Thoracic aorta (tissue), 2 donors: ENCODE data around the gene CLCF1. TPM values are rescaled to one million over a fixed set of nuclear protein-coding genes. Genes with fewer than 3 reads are reported as not detected.

ENCODE experiments used
- ATAC-seq: fragments of 150-250 bp; one replicate; pipeline ENCODE4 v1.8.0; 2017; ENCODE audit warnings: low read depth; ENCODE audit not compliant: insufficient number of reproducible peaks, low FRiP score
- DNase-seq: peaks from one replicate; pipeline ENCODE4 v3.0.0-alpha.2; 2020; ENCODE audit warnings: low spot score
- H3K27ac ChIP-seq, 2 donors: fragments of 200-600 bp; sonication (generic); 1 replicate in 1 of 2; 2 replicates in 1 of 2; pipeline ENCODE4 v1.5.1; 2016; ENCODE audit warnings: mild to moderate bottlenecking in 2 of 2, moderate library complexity in 2 of 2
- H3K27me3 ChIP-seq: fragments of 200-600 bp; sonication (generic); replicated peaks from 2 replicates; pipeline ENCODE4 v1.6.0; 2016; ENCODE audit warnings: mild to moderate bottlenecking; ENCODE audit not compliant: insufficient read depth
- H3K36me3 ChIP-seq: fragments of 200-600 bp; sonication (generic); one replicate; pipeline ENCODE4 v1.5.1; 2016
- H3K4me1 ChIP-seq, 2 donors: fragments of 200-600 bp; sonication (generic); 1 replicate in 1 of 2; 2 replicates in 1 of 2; pipeline versions ENCODE4 v1.5.1 to v1.6.0; 2016; ENCODE audit warnings: low read depth in 2 of 2, mild to moderate bottlenecking in 1 of 2; ENCODE audit not compliant: control insufficient read depth in 1 of 2
- H3K4me3 ChIP-seq: fragments of 200-600 bp; sonication (generic); 2 replicates; pipeline ENCODE4 v1.5.1; 2016; ENCODE audit warnings: mild to moderate bottlenecking
- H3K9me3 ChIP-seq: fragments of 200-600 bp; sonication (generic); 2 replicates; pipeline ENCODE4 v1.5.1; 2016
- total RNA-seq, 2 donors: library from RNA; depleted of rRNA; stranded (reverse); fragments of >200 nt; gene quantifications; one replicate each; pipeline versions ENCODE4 v1.1.0 to v1.2.3, GENCODE V29; 2016
- TF ChIP-seq, protein P1 (sequence below): fragments of 200-600 bp; sonication (generic); IDR thresholded peaks from one replicate; pipeline ENCODE4 v1.5.1; 2019; ENCODE audit warnings: antibody characterized with exemption

The CLCF1 gene
- total RNA-seq, 2 donors from 2014 or later = 27.1 to 38.1 TPM

DNA sequence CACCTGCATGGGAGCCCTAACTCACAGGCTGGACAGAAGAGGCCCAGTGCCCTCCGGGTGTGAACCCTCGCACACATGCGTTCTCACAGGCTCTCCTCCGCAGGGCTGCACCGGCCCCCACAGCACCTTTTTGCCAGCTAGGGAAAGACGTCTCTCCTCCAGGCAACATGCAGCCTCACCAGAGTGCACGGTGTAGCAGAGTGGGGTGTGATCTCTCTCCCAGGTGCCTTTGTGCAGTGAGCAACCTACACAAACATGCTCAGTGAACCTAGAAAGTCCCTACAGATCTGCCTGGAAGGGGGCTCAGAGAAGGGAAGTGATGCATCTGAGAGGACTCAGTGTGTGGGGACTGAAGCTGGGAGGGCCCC, 38.4 kb upstream of the CLCF1 start:
- H3K9me3 ChIP-seq = no peaks in the 10 kb centered on the region
- DNase-seq (no peak), ATAC-seq (no peak)
- no peaks in the 10 kb centered on the region for H3K27me3 ChIP-seq
- no peak overlapping the region for H3K4me3 ChIP-seq
- no peak overlapping the region for H3K27ac ChIP-seq
- no peaks in the 10 kb centered on the region for H3K36me3 ChIP-seq
- TF ChIP-seq, protein P1, sequence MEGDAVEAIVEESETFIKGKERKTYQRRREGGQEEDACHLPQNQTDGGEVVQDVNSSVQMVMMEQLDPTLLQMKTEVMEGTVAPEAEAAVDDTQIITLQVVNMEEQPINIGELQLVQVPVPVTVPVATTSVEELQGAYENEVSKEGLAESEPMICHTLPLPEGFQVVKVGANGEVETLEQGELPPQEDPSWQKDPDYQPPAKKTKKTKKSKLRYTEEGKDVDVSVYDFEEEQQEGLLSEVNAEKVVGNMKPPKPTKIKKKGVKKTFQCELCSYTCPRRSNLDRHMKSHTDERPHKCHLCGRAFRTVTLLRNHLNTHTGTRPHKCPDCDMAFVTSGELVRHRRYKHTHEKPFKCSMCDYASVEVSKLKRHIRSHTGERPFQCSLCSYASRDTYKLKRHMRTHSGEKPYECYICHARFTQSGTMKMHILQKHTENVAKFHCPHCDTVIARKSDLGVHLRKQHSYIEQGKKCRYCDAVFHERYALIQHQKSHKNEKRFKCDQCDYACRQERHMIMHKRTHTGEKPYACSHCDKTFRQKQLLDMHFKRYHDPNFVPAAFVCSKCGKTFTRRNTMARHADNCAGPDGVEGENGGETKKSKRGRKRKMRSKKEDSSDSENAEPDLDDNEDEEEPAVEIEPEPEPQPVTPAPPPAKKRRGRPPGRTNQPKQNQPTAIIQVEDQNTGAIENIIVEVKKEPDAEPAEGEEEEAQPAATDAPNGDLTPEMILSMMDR = no peak
- peaks cover 9 to 17% of the 10 kb centered on the region in 2 donors for H3K4me1 ChIP-seq

DNA sequence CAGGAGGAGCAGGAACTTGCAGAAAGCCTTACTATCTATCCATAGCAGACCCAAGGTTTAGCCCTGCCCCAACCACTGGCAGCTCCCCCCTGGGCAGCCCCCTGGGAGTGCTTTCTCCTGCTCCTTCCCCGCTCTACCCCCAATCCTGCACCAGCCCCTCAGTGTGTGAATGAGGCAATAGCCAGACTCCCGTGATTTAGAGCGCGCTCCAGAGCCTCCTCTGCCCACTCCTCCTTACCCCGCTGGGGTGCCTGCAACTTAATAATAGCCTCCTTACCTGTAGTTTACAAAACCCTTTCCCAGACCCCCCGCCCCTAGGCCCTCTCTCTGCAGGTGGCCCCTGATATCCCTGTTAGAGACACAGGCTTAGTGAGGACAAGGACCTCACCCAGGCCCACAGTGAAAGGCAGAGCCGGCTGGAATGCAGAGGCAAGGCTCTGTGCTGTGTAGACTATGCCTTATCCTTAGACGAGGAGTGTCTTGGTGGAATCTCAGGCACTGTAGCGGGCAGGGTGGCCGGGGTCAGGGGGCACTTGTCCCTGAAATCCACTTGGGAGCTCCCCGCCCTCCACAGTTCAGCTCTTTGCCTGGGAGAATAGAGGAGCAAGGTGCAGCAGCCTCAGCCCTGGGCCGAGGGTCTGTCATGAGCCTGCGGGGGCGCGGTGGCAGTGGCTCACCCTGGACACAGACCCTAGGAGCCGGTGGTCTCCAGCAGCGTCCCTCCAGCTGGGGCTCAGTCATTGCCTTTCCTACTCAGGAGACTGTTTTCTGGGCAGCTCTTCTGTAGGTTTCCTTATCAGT, 37.8 kb upstream of the CLCF1 start:
- Histone ChIP-seq H3K27me3 (no peaks in the 10 kb centered on the region), H3K27ac (no peak overlapping the region)

DNA sequence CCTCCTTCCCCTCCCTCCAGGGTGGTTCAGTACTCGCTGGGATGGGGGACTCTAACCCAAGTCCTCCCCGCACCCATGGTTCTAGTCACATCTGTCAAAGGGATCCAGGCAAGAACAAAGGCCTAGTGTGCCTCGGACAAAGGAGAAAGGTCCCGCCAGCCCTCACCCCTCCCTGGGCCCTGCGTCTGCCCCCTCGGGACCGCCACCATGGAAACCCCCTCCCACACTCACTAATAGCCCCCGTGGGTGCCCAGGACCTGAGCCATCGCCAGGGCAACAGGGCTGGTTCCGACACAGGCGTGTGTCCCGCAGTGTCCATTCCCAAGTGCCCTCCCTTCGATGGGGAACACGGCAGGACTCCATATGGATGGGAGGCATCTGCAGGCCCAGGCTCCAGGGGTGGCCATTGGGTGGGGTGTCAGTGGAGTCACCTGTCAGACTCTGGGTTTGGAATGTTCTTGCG, 37.0 kb upstream of the CLCF1 start:
- no peak for ATAC-seq

More for the DNA sequence above, 37.8 kb upstream of the CLCF1 start:
- Histone ChIP-seq H3K9me3 (no peaks in the 10 kb centered on the region), H3K36me3 (no peaks in the 10 kb centered on the region), H3K4me1 (peaks cover 4 to 11% of the 10 kb centered on the region in 2 donors), H3K4me3 (no peak overlapping the region)
- ATAC-seq = no peak
- no peak for DNase-seq
- TF ChIP-seq, protein P1 = no peak

DNA sequence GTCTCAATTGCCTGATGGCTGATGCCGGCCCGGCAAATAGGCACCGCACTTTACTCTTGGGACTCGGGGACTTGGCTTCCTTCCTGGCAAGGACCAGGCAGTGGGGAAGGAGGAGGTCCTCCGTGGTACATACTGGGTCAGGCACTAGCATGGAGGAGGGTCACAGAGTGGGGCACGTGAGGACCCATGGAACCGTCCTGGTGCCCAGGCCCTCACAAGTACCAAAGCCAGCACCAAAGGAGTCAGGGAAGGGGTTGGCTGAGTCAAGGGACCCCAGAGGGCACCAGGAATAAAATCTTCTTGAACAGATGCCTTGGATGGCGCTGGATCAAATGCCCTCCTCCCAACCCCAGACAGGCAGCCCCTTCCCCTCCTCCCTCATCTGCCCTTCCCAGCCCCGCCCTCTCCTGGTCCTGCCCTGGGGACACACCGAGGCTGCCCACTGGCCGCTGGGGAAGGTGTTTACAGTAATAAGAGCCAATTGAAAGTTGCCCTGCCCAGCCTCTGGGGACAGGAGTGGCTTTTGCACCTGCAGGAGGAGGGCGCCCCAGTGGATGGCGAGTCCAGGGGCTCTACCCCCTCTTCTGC, 36.5 kb upstream of the CLCF1 start:
- DNase-seq (no peak), ATAC-seq (no peak)
- no peak overlapping the region for H3K4me3 ChIP-seq
- H3K36me3 ChIP-seq = no peaks in the 10 kb centered on the region
- H3K27me3 ChIP-seq = peaks cover 5% of the 10 kb centered on the region
- no peaks in the 10 kb centered on the region for H3K9me3 ChIP-seq
- H3K4me1 ChIP-seq = peaks cover 1 to 2% of the 10 kb centered on the region in 2 donors
- H3K27ac ChIP-seq = no peak overlapping the region
- TF ChIP-seq, protein P1 = no peak

More for the DNA sequence above, 37.0 kb upstream of the CLCF1 start:
- H3K4me1 ChIP-seq = peaks cover 3 to 4% of the 10 kb centered on the region in 2 donors
- no peak overlapping the region for H3K27ac ChIP-seq
- no peaks in the 10 kb centered on the region for H3K36me3 ChIP-seq
- TF ChIP-seq, protein P1 = no peak
- H3K9me3 ChIP-seq = no peaks in the 10 kb centered on the region
- no peak overlapping the region for H3K4me3 ChIP-seq
- DNase-seq = no peak
- peaks cover 5% of the 10 kb centered on the region for H3K27me3 ChIP-seq

DNA sequence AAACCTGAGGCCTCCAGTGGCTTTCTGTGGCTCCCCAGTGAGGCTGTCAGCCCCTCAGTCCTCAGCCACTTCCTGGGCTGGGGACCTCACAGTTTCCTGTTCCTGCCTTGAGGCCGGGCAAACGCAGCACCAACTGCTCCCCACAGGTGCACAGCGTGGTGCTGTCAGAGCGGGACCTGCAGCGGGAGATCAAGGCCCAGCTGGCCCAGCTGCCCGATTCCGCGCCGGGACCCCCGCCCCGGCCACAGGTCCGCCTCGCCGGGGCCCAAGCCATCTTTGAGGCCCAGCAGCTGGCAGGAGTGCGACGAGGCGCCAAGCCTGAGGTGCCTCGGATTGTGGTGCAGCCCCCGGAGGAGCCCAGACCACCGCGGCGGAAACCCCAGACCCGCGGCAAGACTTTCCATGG, 35.9 kb upstream of the CLCF1 start:
- DNase-seq = no peak
- Histone ChIP-seq H3K27me3 (peaks cover 5% of the 10 kb centered on the region), H3K4me1 (no peaks in the 10 kb centered on the region), H3K27ac (no peak overlapping the region), H3K36me3 (no peaks in the 10 kb centered on the region), H3K9me3 (no peaks in the 10 kb centered on the region), H3K4me3 (no peak overlapping the region)
- ATAC-seq = no peak
- TF ChIP-seq, protein P1 = no peak
